Inferior parietal cortex (tissue), 1 donor: ENCODE data around the gene SLC4A3.
"Not testable (repeated sequence)": the region's sequence is repeated elsewhere in the genome, so short reads cannot be mapped to it uniquely, and the experiment has no call there.

Experiments used
- DNase-seq: peaks from one replicate; pipeline ENCODE4 v3.0.0-alpha.2; 2016; ENCODE audit errors: extremely low spot score

The SLC4A3 gene

GRCh38 chr2:219645631-219646527 lies 18.4 kb downstream of the SLC4A3 start:
- DNase-seq, result no peak

GRCh38 chr2:219648176-219648575 lies 20.7 kb downstream of the SLC4A3 start:
- DNase-seq, result no peak

- DNase-seq, result no peak
Measured at GRCh38 chr2:219648963-219649362, 21.5 kb downstream of the SLC4A3 start.

GRCh38 chr2:219650426-219651248 lies 23.2 kb downstream of the SLC4A3 start:
- no peak for DNase-seq

- not testable (repeated sequence) for DNase-seq
Measured at GRCh38 chr2:219651656-219652055, 24.2 kb downstream of the SLC4A3 start.

GRCh38 chr2:219656526-219656925 lies 29.1 kb downstream of the SLC4A3 start:
- no peak for DNase-seq

GRCh38 chr2:219658196-219658846 lies 30.9 kb downstream of the SLC4A3 start:
- DNase-seq, result no peak

GRCh38 chr2:219658874-219659273 lies 31.4 kb downstream of the SLC4A3 start:
- no peak for DNase-seq

GRCh38 chr2:219661197-219661954 lies 33.9 kb downstream of the SLC4A3 start:
- DNase-seq, result no peak

- DNase-seq, result no peak
Measured at GRCh38 chr2:219661955-219662395, 34.5 kb downstream of the SLC4A3 start.

GRCh38 chr2:219662566-219662965 lies 35.1 kb downstream of the SLC4A3 start:
- no peak for DNase-seq

- DNase-seq, result no peak
Measured at GRCh38 chr2:219663116-219663762, 35.8 kb downstream of the SLC4A3 start.

GRCh38 chr2:219664041-219664440 lies 36.6 kb downstream of the SLC4A3 start:
- no peak for DNase-seq

- no peak for DNase-seq
Measured at GRCh38 chr2:219664944-219665343, 37.5 kb downstream of the SLC4A3 start.

GRCh38 chr2:219665926-219666325 lies 38.5 kb downstream of the SLC4A3 start:
- DNase-seq, result no peak

GRCh38 chr2:219668316-219668715 lies 40.9 kb downstream of the SLC4A3 start:
- no peak for DNase-seq

GRCh38 chr2:219670386-219670785 lies 43.0 kb downstream of the SLC4A3 start:
- no peak for DNase-seq

GRCh38 chr2:219671279-219671678 lies 43.8 kb downstream of the SLC4A3 start:
- DNase-seq, result no peak

GRCh38 chr2:219672406-219672805 lies 45.0 kb downstream of the SLC4A3 start:
- DNase-seq, result no peak

GRCh38 chr2:219675221-219675620 lies 47.8 kb downstream of the SLC4A3 start:
- no peak for DNase-seq

- DNase-seq, result no peak
Measured at GRCh38 chr2:219676586-219676985, 49.2 kb downstream of the SLC4A3 start.
